HG02759 (cell line): Measurements from ENCODE around the gene PRKCE.

Source experiments
- ATAC-seq: cut with Tn5 transposase; IDR thresholded peaks from one replicate; pipeline ENCODE4 v1.9.1; 2021; ENCODE audit warnings: mild to moderate bottlenecking, moderate library complexity; ENCODE audit not compliant: unreplicated experiment

Gene PRKCE

DNA sequence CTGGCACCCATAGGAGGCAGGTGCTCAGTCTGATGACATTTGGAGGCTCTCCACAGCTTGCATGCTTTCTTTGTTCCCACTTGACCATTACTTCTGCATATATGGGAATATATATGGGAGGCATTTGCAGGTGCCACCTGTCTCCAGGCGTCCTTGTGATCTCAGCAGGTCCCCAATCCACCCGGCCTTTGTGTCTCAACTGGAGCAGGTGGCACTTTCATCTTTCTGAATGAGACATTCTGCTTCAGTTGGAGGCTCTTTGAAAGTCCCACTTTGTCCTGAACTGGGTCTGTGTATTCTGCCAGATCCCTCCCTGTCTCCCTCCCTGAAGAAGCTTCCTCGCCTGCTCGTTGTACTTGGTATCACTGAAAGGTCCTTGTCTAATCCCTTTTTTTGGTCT is 327.6 kb downstream of the PRKCE start:
- no peak for ATAC-seq

DNA sequence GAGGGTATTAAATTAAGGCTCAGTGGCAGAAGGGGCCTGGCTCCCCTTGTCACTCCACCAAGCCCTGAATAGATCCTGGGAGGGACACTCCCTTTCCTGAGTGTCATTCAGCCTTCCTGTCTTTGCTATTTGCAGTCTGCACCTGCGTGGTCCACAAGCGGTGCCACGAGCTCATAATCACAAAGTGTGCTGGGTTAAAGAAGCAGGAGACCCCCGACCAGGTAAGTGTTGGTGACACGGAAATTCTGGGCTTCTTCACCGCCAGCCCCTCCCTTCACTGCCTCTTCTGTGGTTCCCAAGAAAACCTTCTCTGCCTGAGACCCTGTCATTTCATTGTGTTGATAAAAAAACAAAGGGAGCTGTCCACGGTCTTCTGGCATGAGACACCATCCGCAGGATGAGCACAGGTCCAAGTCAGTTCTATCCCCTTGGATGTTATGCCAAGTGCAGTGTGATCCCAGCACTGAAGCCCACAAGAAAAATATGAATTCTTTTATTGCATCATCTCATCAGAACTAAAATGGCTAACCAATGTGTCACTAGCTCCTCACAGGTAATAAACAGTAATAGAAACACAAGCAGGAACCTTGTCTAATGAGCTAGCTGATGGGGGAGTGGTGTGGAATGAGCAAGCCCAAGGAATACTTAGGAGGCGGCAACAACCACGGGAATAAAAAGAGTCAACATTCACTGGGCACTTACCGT is 328.8 kb downstream of the PRKCE start:
- no peak for ATAC-seq

DNA sequence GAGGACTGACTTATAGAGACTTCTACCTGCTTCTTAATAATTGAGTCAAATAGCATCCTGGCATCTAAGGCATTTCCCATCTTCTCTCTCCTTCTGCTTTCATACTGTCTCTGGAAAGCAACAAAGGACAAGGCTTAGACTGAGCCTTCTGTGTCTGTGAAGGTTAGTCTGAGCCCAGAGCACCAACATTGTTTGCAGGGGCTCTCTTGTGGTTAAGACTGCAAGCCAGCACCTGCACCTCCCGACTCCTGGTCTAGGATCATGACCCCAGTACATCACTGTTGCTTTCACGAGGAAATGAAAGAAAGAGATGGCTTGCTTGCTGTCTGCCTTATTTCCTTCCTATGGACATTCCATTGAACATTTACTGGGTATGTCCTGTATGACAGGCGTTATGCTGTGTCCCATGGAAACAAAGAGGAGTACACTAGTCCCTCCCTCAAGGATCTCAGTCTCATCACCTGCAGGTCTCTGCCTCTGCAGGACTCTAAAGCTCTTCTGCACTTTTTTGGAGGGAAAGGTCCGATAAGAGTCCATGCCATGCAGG is 330.0 kb downstream of the PRKCE start:
- ATAC-seq, result no peak

DNA sequence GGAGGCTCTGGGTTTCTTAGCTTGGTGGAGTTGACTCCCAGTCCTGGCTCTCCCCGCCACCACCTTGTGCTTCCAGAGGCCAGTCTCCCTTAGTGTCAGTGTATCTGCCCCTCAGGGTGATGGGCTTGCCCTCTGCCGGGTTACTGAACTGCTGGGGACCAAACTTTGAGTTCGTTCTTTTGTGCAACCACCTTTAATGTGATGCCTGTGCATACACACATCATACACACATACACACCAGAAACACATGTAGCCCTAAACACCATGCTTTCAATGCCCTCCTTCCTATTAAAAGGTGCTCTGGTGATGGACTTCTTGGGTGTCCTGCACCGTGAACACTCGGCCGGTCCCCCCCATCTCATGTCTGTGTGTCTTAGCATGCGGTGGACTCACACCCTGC is 330.6 kb downstream of the PRKCE start:
- no peak for ATAC-seq

DNA sequence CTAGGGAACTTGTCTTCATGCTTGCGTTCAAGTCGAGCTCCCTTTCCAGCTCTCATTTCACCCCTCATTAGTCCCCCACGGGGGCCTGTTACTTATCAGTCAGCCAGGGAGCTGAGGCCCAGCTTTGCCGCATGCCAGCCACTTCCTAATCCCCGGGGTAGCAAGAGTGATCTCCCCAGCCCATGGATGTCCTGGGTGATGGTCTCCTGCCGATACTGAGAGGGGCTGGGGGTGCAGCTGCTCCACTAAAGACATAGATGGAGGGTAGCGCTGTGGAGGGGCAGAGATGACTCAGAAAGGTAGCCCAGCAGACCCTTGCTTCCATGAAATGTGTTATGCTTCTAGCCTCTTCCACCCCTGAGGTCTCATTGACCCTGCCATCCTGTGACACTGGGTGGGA is 331.7 kb downstream of the PRKCE start:
- ATAC-seq, result no peak

DNA sequence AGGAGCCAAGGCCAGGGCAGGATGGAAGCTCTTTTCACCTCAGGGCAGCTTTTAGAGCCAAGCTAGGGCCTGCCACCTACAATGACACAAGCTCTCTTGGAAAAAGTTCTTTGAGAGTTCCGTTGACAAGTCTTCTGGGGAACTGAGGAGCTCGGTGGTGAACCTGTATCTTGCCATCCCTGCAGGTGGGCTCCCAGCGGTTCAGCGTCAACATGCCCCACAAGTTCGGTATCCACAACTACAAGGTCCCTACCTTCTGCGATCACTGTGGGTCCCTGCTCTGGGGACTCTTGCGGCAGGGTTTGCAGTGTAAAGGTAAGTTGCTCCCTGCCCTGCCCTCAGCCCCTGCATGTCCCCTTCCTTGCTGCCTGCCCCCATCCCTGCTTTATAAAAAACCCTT is 332.9 kb downstream of the PRKCE start:
- no peak for ATAC-seq

DNA sequence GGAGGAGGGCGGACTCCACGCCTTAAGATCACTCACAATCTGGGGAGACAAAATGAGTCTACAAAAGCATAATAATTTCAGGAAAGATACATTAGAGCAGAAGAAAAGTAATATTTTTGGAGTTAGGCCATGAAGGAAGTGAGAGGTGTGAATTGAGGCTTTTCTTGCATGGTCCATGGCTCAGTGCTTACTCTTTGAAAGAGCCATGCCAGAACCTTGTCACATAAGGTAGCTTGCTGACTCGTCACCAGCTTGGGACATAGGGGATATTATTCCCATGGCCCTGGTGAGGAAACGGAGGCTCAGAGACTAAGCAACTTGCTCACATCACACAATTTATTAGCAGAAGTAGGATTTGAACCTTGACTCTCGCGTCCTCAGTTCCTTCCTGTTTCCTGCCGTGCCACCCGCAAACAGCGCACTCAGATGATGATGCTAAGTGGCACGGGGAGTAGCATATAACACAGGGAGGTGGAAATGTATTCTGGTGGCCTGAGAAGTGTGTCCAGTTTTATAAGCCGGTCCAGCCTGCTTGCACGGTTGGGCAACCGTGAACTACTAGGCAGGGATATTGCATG is 333.5 kb downstream of the PRKCE start:
- ATAC-seq, result no peak

DNA sequence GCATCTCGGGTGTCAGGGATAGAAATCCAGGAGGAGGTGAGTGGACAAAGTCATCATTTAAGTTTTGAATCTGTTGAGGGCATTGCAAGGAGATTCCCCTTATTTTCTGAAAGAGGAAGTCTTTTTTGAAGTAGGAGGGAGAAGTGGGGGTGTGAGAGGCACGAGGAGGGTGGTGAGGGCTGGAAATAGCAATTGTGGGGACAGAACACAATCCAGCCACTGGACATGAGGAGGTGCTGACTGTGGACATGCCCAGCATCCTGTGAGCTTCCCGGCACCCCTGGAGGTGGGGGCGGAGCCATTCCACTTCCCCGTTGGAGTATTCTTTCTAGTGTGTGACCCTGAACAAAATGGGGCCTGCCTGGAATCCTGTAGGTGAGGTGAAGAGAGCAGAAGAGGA is 335.0 kb downstream of the PRKCE start:
- no peak for ATAC-seq

DNA sequence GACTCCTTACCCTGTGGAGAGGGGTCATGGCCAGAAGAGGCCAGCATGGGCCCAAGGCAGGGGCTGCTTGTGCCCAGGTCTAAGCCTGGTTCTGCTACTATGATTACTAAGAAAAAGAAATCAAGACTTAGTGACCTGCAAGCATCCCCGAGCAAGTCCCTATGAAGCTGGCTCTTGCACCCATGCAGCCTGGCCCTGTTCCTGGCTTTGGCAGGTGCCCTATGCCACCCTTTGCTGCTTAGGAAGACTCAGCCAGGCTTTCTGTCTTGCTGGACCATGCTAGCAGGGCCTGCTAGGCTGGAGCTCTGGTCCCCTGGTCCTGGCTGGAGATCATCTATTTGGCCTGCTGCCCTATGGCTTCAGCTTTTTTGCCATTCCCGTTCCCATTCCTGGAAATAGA is 336.4 kb downstream of the PRKCE start:
- no peak for ATAC-seq

DNA sequence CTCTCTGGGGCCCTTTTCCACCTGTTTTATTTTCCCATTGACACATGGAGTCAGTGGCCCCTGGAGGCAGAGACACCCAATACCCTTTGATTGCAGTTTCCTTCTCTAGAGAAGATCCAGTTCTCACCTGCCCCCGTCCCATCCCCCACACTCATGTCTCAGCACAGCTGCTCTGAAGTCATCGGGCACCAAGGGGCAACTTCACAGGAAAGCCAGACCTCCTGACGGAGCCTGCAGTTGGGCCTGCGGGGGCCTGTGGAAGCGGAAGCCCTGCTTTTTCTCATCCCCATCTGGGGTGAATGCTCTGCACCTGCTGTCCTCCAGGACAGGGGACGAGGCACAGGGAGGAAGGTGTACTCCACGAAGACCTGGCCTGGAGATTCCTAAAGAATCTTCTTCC is 337.4 kb downstream of the PRKCE start:
- no peak for ATAC-seq

DNA sequence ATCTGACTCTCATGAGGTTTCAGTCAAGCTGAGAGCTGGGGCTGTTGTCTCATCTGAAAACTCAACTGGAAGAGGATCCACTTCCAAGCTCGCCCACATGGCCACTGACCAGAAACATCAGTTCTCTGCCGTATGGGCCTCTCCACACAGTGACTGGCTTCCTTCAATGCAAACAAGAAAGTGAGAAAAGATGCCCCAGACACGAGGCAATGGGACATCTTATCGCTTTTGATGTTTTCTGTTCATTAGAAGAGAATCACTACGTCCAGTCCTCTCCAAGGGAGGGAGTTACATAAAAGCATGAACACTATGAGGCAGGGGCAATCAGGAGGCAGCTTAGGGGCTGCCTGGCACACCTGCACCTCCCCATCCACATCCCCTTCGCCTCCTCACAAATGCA is 338.7 kb downstream of the PRKCE start:
- ATAC-seq, result no peak

DNA sequence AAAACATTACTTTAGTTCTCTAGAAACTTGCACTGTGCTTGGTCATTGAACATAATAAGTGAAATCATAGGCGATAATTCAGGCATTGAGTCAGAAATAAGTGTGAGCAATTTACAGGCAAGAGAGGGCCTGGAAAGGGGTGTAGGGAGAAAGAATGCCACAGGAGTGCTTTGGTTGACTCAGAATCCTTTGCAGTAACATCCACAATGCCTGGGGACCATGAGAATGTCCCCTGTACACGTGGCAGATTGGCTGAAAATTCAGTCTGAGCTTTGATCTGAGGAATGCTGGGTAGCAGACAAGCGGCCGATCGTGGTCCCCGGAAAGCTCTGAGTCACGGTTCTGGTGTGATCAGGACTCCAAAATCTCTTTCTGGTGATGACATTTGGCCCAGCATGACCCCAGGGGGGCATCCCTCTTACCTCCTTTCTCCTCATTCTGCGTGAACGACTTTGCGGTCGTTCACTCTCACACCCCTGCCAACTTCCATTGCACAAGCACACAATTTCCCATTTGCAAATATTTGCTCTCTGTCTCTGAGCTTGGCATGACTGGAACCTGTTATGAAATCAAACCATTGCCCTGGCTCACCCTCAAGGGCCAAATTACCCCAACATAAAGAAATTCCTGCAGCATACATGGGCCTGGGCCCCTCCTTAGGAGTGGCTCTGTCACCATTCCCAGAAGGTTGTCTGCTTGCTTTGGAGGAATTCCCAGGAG is 340.7 kb downstream of the PRKCE start:
- ATAC-seq, result no peak

DNA sequence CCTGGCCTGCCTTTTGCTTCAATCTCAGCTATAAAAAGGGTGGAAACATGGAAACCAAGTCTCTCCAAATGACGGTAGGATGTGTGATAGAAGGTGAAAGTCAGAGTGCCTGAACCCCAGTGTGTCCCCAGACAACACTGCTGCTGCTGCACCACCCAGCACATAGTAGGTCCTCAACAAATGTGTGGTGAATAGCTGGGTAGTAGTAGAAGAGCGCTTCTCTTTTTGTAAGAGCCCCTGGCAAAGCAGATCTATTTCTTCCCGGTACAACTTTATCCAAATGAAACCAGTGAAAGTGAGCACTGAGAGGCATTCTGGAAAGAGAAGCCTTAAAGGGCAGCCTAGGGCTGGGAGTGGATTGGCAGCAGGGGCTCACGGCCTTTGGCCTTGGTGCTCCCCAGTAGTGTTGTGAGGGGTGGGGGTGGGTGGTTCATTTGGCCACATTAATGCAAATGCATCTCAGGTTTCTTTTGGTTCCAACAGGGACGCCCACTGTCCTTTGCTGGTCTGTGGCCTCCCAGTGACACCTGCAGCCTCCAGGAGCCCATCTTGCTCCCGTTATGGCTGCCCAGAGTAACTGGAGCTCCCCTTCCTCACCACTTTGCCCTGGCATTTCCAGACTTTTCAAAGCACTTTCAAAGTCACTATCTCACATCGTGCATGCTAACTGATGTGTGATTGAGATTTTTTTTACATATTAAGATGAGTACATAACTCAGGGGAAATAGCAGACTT is 341.4 kb downstream of the PRKCE start:
- no peak for ATAC-seq

DNA sequence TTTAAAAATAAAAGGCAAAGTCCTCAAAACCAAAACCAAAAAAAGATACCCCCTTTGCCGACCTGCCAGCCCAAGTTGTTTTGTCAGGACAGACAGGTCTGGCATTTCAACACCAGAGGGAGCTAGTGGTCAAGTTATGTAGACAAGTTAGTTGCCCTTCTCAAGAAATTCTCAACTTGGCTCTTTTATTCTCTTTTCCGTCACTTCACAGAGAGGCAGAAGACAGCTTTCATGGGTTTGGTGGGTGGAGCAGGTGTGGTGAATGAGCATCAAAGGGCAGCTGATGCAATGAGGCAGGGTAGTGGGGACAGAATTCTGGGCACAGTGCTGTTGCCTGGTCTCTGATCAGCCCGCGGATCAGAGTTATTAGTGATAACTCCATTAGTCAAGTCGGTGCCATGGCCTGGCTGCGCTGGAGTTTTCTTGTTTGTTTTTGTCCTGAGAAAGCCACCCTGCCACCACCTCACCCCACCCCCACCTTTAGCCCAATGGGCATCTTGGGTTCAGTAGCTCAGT is 342.1 kb downstream of the PRKCE start:
- ATAC-seq, result no peak

DNA sequence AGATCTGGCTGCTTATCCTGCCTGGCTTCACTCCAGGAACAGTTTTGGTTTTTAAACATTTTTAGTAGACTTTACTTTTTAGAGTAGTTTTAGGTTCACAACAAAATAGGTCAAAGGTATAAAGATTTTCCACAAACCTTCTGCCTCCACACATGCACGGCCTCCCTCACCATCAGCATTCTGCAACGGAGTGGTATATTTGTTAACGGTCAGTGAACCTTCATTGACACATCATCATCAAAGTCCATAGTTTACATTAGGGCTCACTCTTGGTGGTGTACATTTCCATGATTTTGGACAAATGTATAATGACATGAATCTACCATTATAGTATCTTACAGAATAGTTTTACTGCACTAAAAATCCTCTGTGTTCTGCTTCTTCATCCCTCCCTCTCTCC is 342.6 kb downstream of the PRKCE start:
- no peak for ATAC-seq

DNA sequence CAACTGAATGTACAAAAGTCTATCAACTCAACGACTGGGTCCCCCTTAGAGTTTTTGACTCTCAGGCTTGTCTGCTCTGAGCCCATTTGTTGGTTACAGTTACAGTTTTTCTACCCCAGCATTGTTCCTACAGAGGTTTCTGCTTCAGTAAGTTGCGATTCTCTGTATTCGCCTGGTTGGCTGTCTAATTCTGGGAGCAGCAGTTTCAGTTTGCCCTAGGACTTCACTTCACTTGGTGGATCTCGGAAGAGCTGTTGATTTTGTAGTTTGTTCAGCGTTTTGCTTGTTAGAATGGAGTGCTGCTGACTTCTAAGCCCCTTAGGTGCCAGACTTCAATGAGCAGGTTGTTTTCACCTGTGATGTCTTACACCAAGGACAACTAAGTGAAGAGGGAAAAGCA is 349.2 kb downstream of the PRKCE start:
- ATAC-seq, result no peak

DNA sequence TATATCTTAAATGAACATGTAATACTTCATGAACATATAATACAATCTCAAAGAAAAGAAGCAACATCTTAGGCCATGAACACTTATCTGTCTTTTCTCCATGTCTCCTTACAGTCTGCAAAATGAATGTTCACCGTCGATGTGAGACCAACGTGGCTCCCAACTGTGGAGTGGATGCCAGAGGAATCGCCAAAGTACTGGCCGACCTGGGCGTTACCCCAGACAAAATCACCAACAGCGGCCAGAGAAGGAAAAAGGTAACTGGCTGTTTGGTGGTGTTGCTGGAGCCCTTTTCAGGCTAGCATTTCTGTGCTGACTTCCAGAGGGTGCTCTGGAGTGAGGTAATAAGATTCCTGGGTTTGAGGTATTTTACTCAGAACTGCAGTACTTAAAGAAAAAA is 349.8 kb downstream of the PRKCE start:
- ATAC-seq, result no peak

DNA sequence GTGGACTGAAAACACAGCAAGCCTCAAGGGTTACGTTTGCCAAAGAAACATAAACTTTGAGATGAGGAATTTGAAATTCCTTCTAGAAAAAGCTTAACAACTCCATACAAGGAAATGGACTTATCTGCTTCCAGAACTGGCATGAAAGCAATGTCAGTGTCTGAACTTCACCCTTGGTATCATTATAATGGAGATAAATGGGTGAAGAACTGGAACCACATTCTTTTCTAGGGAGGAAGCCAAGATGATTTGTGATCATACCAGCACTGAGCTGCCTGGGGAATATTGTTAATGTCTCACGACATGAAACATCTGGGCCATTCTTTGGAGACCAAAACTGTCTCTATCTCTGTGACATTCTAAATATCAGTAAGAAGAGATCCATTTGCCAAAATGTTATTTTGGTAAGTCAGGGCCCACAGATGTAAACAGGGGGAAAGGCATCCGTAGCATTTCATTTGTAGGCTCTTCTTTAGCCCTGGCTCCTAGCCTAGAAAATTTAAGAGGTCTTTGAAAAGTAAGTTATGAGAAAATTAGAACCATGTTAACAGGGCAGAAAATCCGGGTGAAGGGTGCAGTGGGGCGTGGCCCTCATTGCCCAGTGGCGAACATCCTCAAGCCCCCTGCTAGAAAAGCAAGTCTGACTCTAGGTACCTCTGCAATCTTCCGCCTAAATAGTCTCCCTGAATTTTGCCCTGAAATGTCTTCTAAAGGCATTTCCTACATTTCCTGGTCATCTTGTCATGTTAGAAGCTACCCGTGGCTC is 350.4 kb downstream of the PRKCE start:
- ATAC-seq, result no peak

DNA sequence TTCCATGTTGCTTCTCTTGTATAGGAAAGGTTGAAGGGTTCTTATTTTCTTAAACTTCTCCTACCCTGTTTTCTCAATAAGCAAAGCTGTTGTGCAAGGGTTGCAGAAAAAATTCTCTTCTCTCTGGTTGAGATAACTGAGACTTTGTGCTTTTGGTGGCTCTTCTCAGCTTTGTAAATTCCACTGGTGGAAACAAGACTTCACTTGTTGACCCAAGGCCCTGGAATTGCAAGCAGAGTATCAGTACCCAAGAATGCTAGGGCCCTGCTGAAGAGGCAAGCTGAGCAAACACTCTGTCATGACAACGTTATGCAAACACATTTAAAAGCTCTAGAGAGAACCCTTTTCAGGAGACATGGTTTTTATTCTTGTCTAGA is 351.0 kb downstream of the PRKCE start:
- ATAC-seq, result no peak

DNA sequence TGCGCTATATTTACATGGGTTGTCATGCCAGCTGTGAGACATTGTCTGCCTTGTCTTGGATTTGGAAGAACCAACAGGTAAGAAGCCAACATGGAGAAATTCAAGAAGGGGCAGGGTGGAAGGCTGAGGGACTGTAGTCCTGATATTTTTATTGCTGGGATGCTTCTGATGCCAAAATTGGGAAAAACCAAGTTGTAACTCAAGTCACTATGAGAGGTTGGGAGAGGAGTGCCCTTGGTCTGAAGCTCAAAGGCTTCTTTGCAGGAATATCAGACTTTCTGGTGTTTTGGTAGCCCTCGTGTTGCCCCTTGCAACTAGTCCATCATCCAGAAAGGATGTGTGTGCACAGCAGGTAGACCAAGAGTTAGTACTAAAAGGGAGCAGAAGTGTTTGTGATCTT is 351.5 kb downstream of the PRKCE start:
- no peak for ATAC-seq
